H9 (cell line): ENCODE results near the gene USPL1. TPM values are rescaled to one million over a fixed set of nuclear protein-coding genes. Genes with fewer than 3 reads are reported as not detected.

Experiments
- DNase-seq: peaks from one replicate; pipeline ENCODE4 v3.0.0-alpha.2; 2017
- H2AFZ ChIP-seq: one replicate; pipeline ENCODE4 v1.6.1; 2013; ENCODE audit warnings: mild to moderate bottlenecking, low read length, control low read depth, moderate library complexity
- H2AK5ac ChIP-seq: 2 replicates; pipeline ENCODE4 v1.6.1; 2013; ENCODE audit warnings: low read length, control low read depth, mixed read lengths; ENCODE audit not compliant: insufficient read length
- H2BK120ac ChIP-seq: one replicate; pipeline ENCODE4 v1.6.1; 2013; ENCODE audit warnings: low read depth, mild to moderate bottlenecking, low read length, control low read depth, inconsistent platforms; ENCODE audit not compliant: poor library complexity, severe bottlenecking
- H2BK12ac ChIP-seq: 2 replicates; pipeline ENCODE4 v1.6.1; 2013; ENCODE audit warnings: low read length, control low read depth, mixed read lengths, low read depth; ENCODE audit not compliant: insufficient read length
- H2BK15ac ChIP-seq: 2 replicates; pipeline ENCODE4 v1.6.1; 2013; ENCODE audit warnings: low read depth, low read length, control low read depth
- H2BK20ac ChIP-seq: one replicate; pipeline ENCODE4 v1.6.1; 2013; ENCODE audit warnings: low read depth, mild to moderate bottlenecking, low read length, control low read depth, inconsistent platforms; ENCODE audit not compliant: poor library complexity, severe bottlenecking
- H2BK5ac ChIP-seq: 2 replicates; pipeline ENCODE4 v1.6.1; 2013; ENCODE audit warnings: low read length, control low read depth, mixed read lengths; ENCODE audit not compliant: insufficient read length
- H3K14ac ChIP-seq: 2 replicates; pipeline ENCODE4 v1.6.1; 2013; ENCODE audit warnings: low read length, control low read depth; ENCODE audit not compliant: insufficient read depth
- H3K18ac ChIP-seq: 2 replicates; pipeline ENCODE4 v1.6.1; 2013; ENCODE audit warnings: low read depth, mild to moderate bottlenecking, mixed read lengths, low read length, control low read depth; ENCODE audit not compliant: insufficient read length
- H3K23ac ChIP-seq: 2 replicates; pipeline ENCODE4 v1.6.1; 2013; ENCODE audit warnings: low read length, control low read depth, mixed read lengths, low read depth; ENCODE audit not compliant: insufficient read length
- H3K23me2 ChIP-seq: 2 replicates; pipeline ENCODE4 v1.6.1; 2013; ENCODE audit warnings: low read depth, mild to moderate bottlenecking, mixed read lengths, low read length, control low read depth; ENCODE audit not compliant: insufficient read length, poor library complexity, severe bottlenecking
- H3K27ac ChIP-seq: 2 replicates; pipeline ENCODE4 v1.5.1; 2013; ENCODE audit warnings: low read length, control low read depth, mixed read lengths, low read depth; ENCODE audit not compliant: insufficient read length
- H3K27me3 ChIP-seq: 2 replicates; pipeline ENCODE4 v1.6.1; 2013; ENCODE audit warnings: low read length, control low read depth, inconsistent platforms; ENCODE audit not compliant: insufficient read depth
- H3K4ac ChIP-seq: 2 replicates; pipeline ENCODE4 v1.6.1; 2013; ENCODE audit warnings: low read depth, mild to moderate bottlenecking, control low read depth, inconsistent platforms, low read length, moderate library complexity
- H3K4me1 ChIP-seq: 2 replicates; pipeline ENCODE4 v1.6.1; 2013; ENCODE audit warnings: low read length, control low read depth, inconsistent platforms; ENCODE audit not compliant: insufficient read depth
- H3K4me2 ChIP-seq: 2 replicates; pipeline ENCODE4 v1.6.1; 2013; ENCODE audit warnings: low read length, control low read depth, mixed read lengths; ENCODE audit not compliant: insufficient read length, insufficient read depth
- H3K56ac ChIP-seq: 2 replicates; pipeline ENCODE4 v1.6.1; 2013; ENCODE audit warnings: low read depth, mild to moderate bottlenecking, mixed read lengths, low read length, control low read depth; ENCODE audit not compliant: insufficient read length
- H3K79me1 ChIP-seq: 2 replicates; pipeline ENCODE4 v1.6.1; 2013; ENCODE audit warnings: low read depth, mild to moderate bottlenecking, moderate library complexity, low read length, control low read depth, inconsistent platforms; ENCODE audit not compliant: insufficient read depth, poor library complexity, severe bottlenecking
- H3K79me2 ChIP-seq: 2 replicates; pipeline ENCODE4 v1.6.1; 2013; ENCODE audit warnings: low read length, control low read depth, inconsistent platforms; ENCODE audit not compliant: insufficient read depth
- H3K9ac ChIP-seq: 2 replicates; pipeline ENCODE4 v1.6.1; 2013; ENCODE audit warnings: low read length, control low read depth, mixed read lengths; ENCODE audit not compliant: insufficient read length; ENCODE audit errors: extremely low read depth
- H3K9me3 ChIP-seq: one replicate; pipeline ENCODE4 v1.6.1; 2013; ENCODE audit warnings: low read depth, low read length, inconsistent platforms; ENCODE audit not compliant: control insufficient read depth
- H3T11ph ChIP-seq: one replicate; pipeline ENCODE4 v1.6.1; 2013; ENCODE audit warnings: mild to moderate bottlenecking, low read length, control low read depth, inconsistent platforms
- H4K20me1 ChIP-seq: one replicate; pipeline ENCODE4 v1.6.1; 2013; ENCODE audit not compliant: control insufficient read depth, insufficient read length, insufficient read depth
- H4K5ac ChIP-seq: 2 replicates; pipeline ENCODE4 v1.6.1; 2013; ENCODE audit warnings: low read depth, mild to moderate bottlenecking, mixed read lengths, low read length, control low read depth; ENCODE audit not compliant: insufficient read length
- H4K8ac ChIP-seq: replicated peaks from 2 replicates; pipeline ENCODE4 v1.6.1; 2013; ENCODE audit warnings: low read length, control low read depth, mixed read lengths, low read depth; ENCODE audit not compliant: insufficient read length
- H4K91ac ChIP-seq: 2 replicates; pipeline ENCODE4 v1.6.1; 2013; ENCODE audit warnings: low read depth, mild to moderate bottlenecking, moderate library complexity, mixed read lengths, low read length, control low read depth; ENCODE audit not compliant: insufficient read length
- H3K27ac Mint-ChIP-seq, 3 experiments: 2 replicates in 2 of 3; 3 replicates in 1 of 3; pipeline ENCODE4 v1.8.0; 2020 to 2021; ENCODE audit warnings: mixed read lengths in 3 of 3, mild to moderate bottlenecking in 1 of 3, moderate library complexity in 1 of 3
- H3K27me3 Mint-ChIP-seq: 2 replicates; pipeline ENCODE4 v1.8.0; 2021; ENCODE audit warnings: low read depth, mild to moderate bottlenecking, moderate library complexity, mixed read lengths
- H3K36me3 Mint-ChIP-seq, 3 experiments: 2 replicates in 2 of 3; 3 replicates in 1 of 3; pipeline ENCODE4 v1.8.0; 2020 to 2021; ENCODE audit warnings: low read depth in 3 of 3, mixed read lengths in 3 of 3; ENCODE audit not compliant: insufficient read depth in 1 of 3
- H3K4me1 Mint-ChIP-seq, 2 experiments: 2 replicates each; pipeline ENCODE4 v1.8.0; 2020; ENCODE audit warnings: mixed read lengths in 2 of 2
- H3K4me3 Mint-ChIP-seq, 2 experiments: 2 replicates in 1 of 2; 3 replicates in 1 of 2; pipeline ENCODE4 v1.8.0; 2020 to 2021; ENCODE audit warnings: mild to moderate bottlenecking in 2 of 2, mixed read lengths in 2 of 2, moderate library complexity in 1 of 2
- H3K9me3 Mint-ChIP-seq, 2 experiments: 2 replicates in 1 of 2; 3 replicates in 1 of 2; pipeline ENCODE4 v1.8.0; 2020; ENCODE audit warnings: mild to moderate bottlenecking in 2 of 2, mixed read lengths in 2 of 2, moderate library complexity in 1 of 2
- CTCF ChIP-seq: fragments of 200-600 bp; sonication (generic); conservative IDR thresholded peaks from 3 replicates; pipeline ENCODE4 v1.8.0; 2021; ENCODE audit warnings: antibody characterized with exemption, mild to moderate bottlenecking
- WGBS: extraction: QIAGEN DNeasy Blood & Tissue Kit; methylation state at CpG from one replicate; pipeline ENCODE4 v1.1.7; 2013; ENCODE audit warnings: missing lambda C conversion rate, low lambda C conversion rate, mixed read lengths; ENCODE audit not compliant: insufficient read length; ENCODE audit errors: extremely low coverage; 5-methylcytosine and 5-hydroxymethylcytosine counted together
- total RNA-seq: library from RNA; stranded (reverse); gene quantifications from 2 replicates; pipeline ENCODE4 v1.2.1, GENCODE V29; 2021

USPL1 gene
- total RNA-seq, 1 experiment from 2014 or later = 17.6 TPM

- H2AK5ac ChIP-seq = no peak overlapping the region
- no peak overlapping the region for H2BK15ac ChIP-seq
- no peak overlapping the region for H3K9ac ChIP-seq
- H4K91ac ChIP-seq = no peak overlapping the region
- TF ChIP-seq CTCF = no peak
- H2BK12ac ChIP-seq = no peak overlapping the region
- no peak overlapping the region for H3K14ac ChIP-seq
- no peaks in the 10 kb centered on the region for H3K79me2 ChIP-seq
- H3T11ph ChIP-seq = no peak overlapping the region
- H3K23ac ChIP-seq = no peak overlapping the region
- no peak overlapping the region for H3K4ac ChIP-seq
- Mint-ChIP-seq H3K36me3 (no peaks in the 10 kb centered on the region), H3K4me3 (no peak overlapping the region; a peak in 1 of 5 replicates), H3K4me1 (0 out of 4 replicates have a peak, but pooled peaks cover 2 to 4% of the 10 kb centered on the region in 2 experiments), H3K27ac (no peak overlapping the region), H3K27me3 (peaks cover 22% of the 10 kb centered on the region), H3K9me3 (peaks cover 0 to 3% of the 10 kb centered on the region in 2 experiments; a peak in 1 of 5 replicates)
- no peaks in the 10 kb centered on the region for H3K27me3 ChIP-seq
- DNase-seq = no peak
- H3K23me2 ChIP-seq = no peaks in the 10 kb centered on the region
- no peak overlapping the region for H4K8ac ChIP-seq
- H2BK120ac ChIP-seq = no peak overlapping the region
- H3K79me1 ChIP-seq = no peaks in the 10 kb centered on the region
- WGBS = no CpG with 5 or more reads among the region's 3 CpGs
- H3K4me2 ChIP-seq = no peak overlapping the region
- H2BK20ac ChIP-seq = no peak overlapping the region
- H2BK5ac ChIP-seq = no peak overlapping the region
- H2AFZ ChIP-seq = no peak overlapping the region
- no peak overlapping the region for H4K5ac ChIP-seq
- no peaks in the 10 kb centered on the region for H3K4me1 ChIP-seq
- no peak overlapping the region for H3K56ac ChIP-seq
- H3K27ac ChIP-seq = no peak overlapping the region
- H3K9me3 ChIP-seq = no peaks in the 10 kb centered on the region
- H4K20me1 ChIP-seq = no peaks in the 10 kb centered on the region
- no peak overlapping the region for H3K18ac ChIP-seq
Observed at GRCh38 chr13:30675717-30676116, 58.0 kb downstream of the USPL1 start.
